Heart right ventricle (tissue), 16 donors: Measurements from ENCODE around the gene NCAM2. TPM values are rescaled to one million over a fixed set of nuclear protein-coding genes. Genes with fewer than 3 reads are reported as not detected.

ENCODE experiments used
- ATAC-seq, 8 donors: fragments of 200-7000 bp; cut with Tn5 transposase; one replicate each; pipeline ENCODE4 v1.9.1; 2020; ENCODE audit warnings: mild to moderate bottlenecking in 8 of 8, moderate library complexity in 8 of 8, moderate number of reproducible peaks in 1 of 8
- DNase-seq, 2 donors: peaks; one replicate each; pipeline ENCODE4 v3.0.0-alpha.2; 2020
- H3K27ac ChIP-seq, 10 donors: fragments of 200-600 bp; sonication (generic) in 2 of 10; one replicate each; pipeline versions ENCODE4 v1.5.0 to v1.8.0; 2020 to 2022; ENCODE audit warnings: mild to moderate bottlenecking in 3 of 10
- H3K27me3 ChIP-seq, 7 donors: fragments of 200-600 bp; one replicate each; pipeline ENCODE4 v1.8.0; 2021 to 2022; ENCODE audit warnings: mild to moderate bottlenecking in 2 of 7
- H3K36me3 ChIP-seq, 9 donors: fragments of 200-600 bp; sonication (generic) in 1 of 9; one replicate each; pipeline versions ENCODE4 v1.5.0 to v1.8.0; 2020 to 2022; ENCODE audit warnings: mild to moderate bottlenecking in 2 of 9
- H3K4me1 ChIP-seq, 9 donors: fragments of 200-600 bp; sonication (generic) in 1 of 9; one replicate each; pipeline versions ENCODE4 v1.5.0 to v1.8.0; 2020 to 2022; ENCODE audit warnings: mild to moderate bottlenecking in 4 of 9
- H3K4me3 ChIP-seq, 10 donors: fragments of 200-600 bp; sonication (generic) in 2 of 10; one replicate each; pipeline versions ENCODE4 v1.5.0 to v1.8.0; 2020 to 2022; ENCODE audit warnings: mild to moderate bottlenecking in 7 of 10, moderate library complexity in 2 of 10
- H3K9me3 ChIP-seq, 11 donors: fragments of 200-600 bp in 10 of 11; sonication (generic) in 2 of 11; one replicate each; pipeline versions ENCODE4 v1.5.0 to v1.8.0; 2013 to 2022; ENCODE audit warnings: mild to moderate bottlenecking in 2 of 11, control low read depth in 1 of 11, moderate library complexity in 1 of 11
- WGBS, 2 donors: extraction: QIAGEN DNeasy Blood & Tissue Kit; methylation state at CpG; one replicate each; pipeline ENCODE4 v1.1.7; 2013; ENCODE audit warnings: inconsistent platforms in 1 of 2; 5-methylcytosine and 5-hydroxymethylcytosine counted together
- intact Hi-C, 10 donors: fragments of 100-400 bp; cut with DNase I; formaldehyde crosslinking; loops; one replicate each; pipeline versions ENCODE4 v1.11.1 to v1.14.2; 2022
- polyA plus RNA-seq, 2 donors: library from polyadenylated mRNA; stranded (reverse); fragments of 200-250 nt; gene quantifications; one replicate each; pipeline ENCODE4 v1.2.3, GENCODE V29; 2013
- total RNA-seq, 10 donors: library from RNA; stranded (reverse); fragmentation: NEBNext Ultra II Directional in 3 of 10; extraction: Animal tissue kit (Norgen Biotek cat#: 25700) in 3 of 10; gene quantifications; one replicate each; pipeline versions ENCODE4 v1.2.1 to v1.2.4, GENCODE V29; 2021 to 2023
- TF ChIP-seq, protein P1 (sequence below), 9 donors: fragments of 200-600 bp; sonication (generic) in 2 of 9; IDR thresholded peaks; one replicate each; pipeline versions ENCODE4 v1.5.0 to v1.8.0; 2021 to 2022; ENCODE audit warnings: antibody characterized with exemption in 9 of 9, mild to moderate bottlenecking in 5 of 9, moderate library complexity in 1 of 9
- donor health status: Arrhythmogenic right ventricular cardiomyopathy.
- donor health status: ischemic (EF 13 %, LVEDD 7.1; RV severe dilation, severe dysfunction).
- donor health status: healthy with polysubstance abuse.
- donor health status: DM: no; HTN: yes; CAD: no.
- donor health status: DM: no; HTN: no; CAD: no.
- donor health status: ischemic (EF 25% LVEDD 6.9; RV normal size, moderate dysfunction).
- donor health status: ischemic (EF 25% LVEDD 5.7; RV mildly dilated, moderate dysfunction).
- donor health status: healthy.
- donor health status: DM: yes; HTN: yes; CAD: no.
- donor health status: Ischemic cardiomyopathy.
- donor health status: ischemic (EF 35%, LVEDD 5.7; RV mildly dilated, moderate dysfunction).
- donor health status: nonischemic (EF 11% LVEDD 7.7; RV severe dilation, severe dysfunction).
- donor health status: DM: yes; HTN: yes; CAD: no.
- donor health status: PGD.
- donor health status: ischemic (EF 29% LVEDD 5.4; RV normal size, mild dysfunction).
- donor health status: nonischemic (EF 23%, LVEDD 6.1; RV moderate dilation, normal function).

Gene NCAM2
- total and polyA plus RNA-seq, 12 donors, result 0.25 to 8.9 (median 3.1) TPM

GRCh38 chr21:21096956-21097355 lies 98.7 kb downstream of the NCAM2 start:
- 72 to 77% methylated on average over 5 of the region's 5 CpGs for whole genome bisulfite sequencing, 2 donors
- H3K9me3 ChIP-seq, result no peaks in the 10 kb centered on the region
- TF ChIP-seq, protein P1, sequence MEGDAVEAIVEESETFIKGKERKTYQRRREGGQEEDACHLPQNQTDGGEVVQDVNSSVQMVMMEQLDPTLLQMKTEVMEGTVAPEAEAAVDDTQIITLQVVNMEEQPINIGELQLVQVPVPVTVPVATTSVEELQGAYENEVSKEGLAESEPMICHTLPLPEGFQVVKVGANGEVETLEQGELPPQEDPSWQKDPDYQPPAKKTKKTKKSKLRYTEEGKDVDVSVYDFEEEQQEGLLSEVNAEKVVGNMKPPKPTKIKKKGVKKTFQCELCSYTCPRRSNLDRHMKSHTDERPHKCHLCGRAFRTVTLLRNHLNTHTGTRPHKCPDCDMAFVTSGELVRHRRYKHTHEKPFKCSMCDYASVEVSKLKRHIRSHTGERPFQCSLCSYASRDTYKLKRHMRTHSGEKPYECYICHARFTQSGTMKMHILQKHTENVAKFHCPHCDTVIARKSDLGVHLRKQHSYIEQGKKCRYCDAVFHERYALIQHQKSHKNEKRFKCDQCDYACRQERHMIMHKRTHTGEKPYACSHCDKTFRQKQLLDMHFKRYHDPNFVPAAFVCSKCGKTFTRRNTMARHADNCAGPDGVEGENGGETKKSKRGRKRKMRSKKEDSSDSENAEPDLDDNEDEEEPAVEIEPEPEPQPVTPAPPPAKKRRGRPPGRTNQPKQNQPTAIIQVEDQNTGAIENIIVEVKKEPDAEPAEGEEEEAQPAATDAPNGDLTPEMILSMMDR (IDR thresholded peaks at IDR 0.05), result no peak
- no peak overlapping the region for H3K27ac ChIP-seq
- H3K4me3 ChIP-seq, result no peak overlapping the region
- H3K4me1 ChIP-seq, result no peaks in the 10 kb centered on the region
- no peak for DNase-seq
- ATAC-seq, result no peak
- H3K27me3 ChIP-seq, result no peaks in the 10 kb centered on the region
- no peaks in the 10 kb centered on the region for H3K36me3 ChIP-seq
- intact Hi-C loops, result no loop called here

DNA sequence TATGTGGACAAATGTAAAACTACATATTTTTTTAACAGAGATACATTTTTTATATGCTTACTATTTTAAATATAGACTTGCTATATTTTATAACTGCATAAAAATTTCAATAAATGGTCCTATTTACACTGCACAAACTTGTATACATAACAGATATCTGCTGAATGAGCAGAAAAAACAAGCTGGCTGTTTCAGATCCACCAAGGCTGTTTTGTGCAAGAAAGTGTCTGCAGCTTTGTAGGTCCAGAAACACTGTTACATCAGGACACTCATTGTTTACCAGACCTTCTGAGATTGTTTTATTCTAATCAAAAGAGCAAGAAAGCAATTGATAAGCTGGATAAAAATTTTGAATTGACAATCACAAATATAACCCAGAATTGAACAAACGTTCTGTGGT lies 99.3 kb downstream of the NCAM2 start:
- Histone ChIP-seq H3K27ac (no peak overlapping the region), H3K4me3 (no peak overlapping the region), H3K4me1 (no peaks in the 10 kb centered on the region), H3K27me3 (no peaks in the 10 kb centered on the region), H3K36me3 (no peaks in the 10 kb centered on the region), H3K9me3 (no peaks in the 10 kb centered on the region)
- ATAC-seq (no peak), DNase-seq (no peak)
- intact Hi-C loops, result no loop called here
- 56 to 68% methylated on average over 1 of the region's 1 CpG for WGBS, 2 donors
- TF ChIP-seq, protein P1 (IDR thresholded peaks at IDR 0.05), result no peak

DNA sequence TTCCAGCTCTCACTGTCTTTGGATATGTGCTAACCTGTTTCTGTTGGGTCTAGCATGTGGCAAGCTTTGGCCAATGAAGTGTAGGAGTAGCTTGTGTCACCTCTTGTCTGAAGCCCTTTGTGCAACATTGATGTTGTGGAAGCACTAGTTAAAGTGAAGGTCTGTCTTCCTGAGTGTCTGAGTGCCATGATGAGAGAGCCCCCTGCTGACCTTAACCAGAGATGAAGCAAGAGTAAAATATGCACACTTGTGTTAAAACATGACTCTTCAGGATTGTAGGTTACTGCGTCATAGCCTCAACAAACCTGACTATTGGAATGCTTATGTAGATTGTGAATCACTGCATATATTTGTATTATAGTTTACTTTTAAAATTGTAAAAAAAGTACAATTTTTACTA lies 103.7 kb downstream of the NCAM2 start:
- TF ChIP-seq, protein P1 (IDR thresholded peaks at IDR 0.05), result peak in 6 of 9 donors; percentile 31 to 43 (median 38)
- Histone ChIP-seq H3K27me3 (no peaks in the 10 kb centered on the region), H3K4me1 (no peaks in the 10 kb centered on the region), H3K9me3 (no peaks in the 10 kb centered on the region), H3K4me3 (no peak overlapping the region), H3K36me3 (no peaks in the 10 kb centered on the region), H3K27ac (no peak overlapping the region)
- 62% methylated on average over 1 of the region's 1 CpG for WGBS, 2 donors
- no peak for DNase-seq
- intact Hi-C loops, result loop anchor here in 5 of 10 donors (5.0 to 10.0 kb wide), 2 partner anchors 97 to 100 kb away; no protein-coding TSS in a partner anchor
- peak in 2 of 8 donors; percentile 53 to 60 for ATAC-seq

DNA sequence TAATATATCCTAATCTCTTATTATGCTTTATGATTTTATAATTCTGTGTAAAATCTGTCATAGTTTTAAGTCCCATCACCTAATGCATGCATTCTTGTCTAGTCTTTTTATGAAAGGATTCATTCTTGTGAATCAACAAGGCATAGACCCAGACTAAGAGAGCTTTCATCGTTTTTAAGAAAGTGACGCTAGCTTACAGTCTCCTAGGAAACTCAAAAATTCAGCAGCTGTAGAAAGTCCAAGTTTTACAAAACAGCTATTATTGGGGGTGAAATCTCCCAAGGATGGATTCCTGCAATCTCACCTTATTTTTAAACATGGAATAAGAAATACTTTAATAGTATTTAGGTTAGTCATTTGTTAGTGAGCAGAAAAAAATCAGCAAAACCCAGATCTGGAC lies 104.7 kb downstream of the NCAM2 start:
- DNase-seq (no peak), ATAC-seq (no peak)
- no peaks in the 10 kb centered on the region for H3K36me3 ChIP-seq
- H3K9me3 ChIP-seq, result no peaks in the 10 kb centered on the region
- WGBS, 2 donors, result 75 to 78% methylated on average over 2 of the region's 2 CpGs
- TF ChIP-seq, protein P1 (IDR thresholded peaks at IDR 0.05), result no peak
- H3K27me3 ChIP-seq, result no peaks in the 10 kb centered on the region
- no peaks in the 10 kb centered on the region for H3K4me1 ChIP-seq
- intact Hi-C loops, result loop anchor here in 5 of 10 donors (5.0 to 10.0 kb wide), 2 partner anchors 98 to 101 kb away; no protein-coding TSS in a partner anchor
- H3K27ac ChIP-seq, result no peak overlapping the region
- H3K4me3 ChIP-seq, result no peak overlapping the region
